Measurements from ENCODE around the gene TMEM150B.

TMEM150B gene

DNA sequence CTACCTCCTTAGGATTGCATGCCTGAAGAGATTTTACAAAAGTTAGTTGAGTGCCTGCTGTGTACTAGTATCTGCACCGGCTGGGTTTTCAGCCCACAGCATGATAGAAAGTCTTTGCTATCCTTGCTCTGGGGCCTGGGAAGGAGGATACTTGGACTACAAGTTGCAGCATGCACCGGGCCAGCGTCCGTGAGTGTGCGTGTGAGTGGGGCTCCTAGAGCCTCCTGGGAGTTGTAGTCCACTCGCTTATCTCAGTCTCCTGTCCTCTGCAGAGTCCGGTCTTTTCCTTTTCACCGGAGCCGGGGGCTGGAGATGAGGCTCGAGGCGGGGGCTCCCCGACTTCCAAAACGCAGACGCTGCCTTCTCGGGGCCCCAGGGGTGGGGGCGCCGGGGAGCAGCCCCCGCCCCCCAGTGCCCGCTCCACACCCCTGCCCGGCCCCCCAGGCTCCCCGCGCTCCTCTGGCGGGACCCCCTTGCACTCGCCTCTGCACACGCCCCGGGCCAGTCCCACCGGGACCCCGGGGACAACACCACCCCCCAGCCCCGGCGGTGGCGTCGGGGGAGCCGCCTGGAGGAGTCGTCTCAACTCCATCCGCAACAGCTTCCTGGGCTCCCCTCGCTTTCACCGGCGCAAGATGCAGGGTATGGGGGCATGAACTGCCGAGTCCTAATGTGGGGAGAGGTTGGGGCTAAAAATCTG is 20.7 kb downstream of the TMEM150B start:
- DNase-seq: peak; percentile 30

GRCh38 chr19:55303477-55303876 is 21.7 kb downstream of the TMEM150B start:
- DNase-seq: no peak

GRCh38 chr19:55302318-55302703 is 22.8 kb downstream of the TMEM150B start:
- no peak for DNase-seq

DNA sequence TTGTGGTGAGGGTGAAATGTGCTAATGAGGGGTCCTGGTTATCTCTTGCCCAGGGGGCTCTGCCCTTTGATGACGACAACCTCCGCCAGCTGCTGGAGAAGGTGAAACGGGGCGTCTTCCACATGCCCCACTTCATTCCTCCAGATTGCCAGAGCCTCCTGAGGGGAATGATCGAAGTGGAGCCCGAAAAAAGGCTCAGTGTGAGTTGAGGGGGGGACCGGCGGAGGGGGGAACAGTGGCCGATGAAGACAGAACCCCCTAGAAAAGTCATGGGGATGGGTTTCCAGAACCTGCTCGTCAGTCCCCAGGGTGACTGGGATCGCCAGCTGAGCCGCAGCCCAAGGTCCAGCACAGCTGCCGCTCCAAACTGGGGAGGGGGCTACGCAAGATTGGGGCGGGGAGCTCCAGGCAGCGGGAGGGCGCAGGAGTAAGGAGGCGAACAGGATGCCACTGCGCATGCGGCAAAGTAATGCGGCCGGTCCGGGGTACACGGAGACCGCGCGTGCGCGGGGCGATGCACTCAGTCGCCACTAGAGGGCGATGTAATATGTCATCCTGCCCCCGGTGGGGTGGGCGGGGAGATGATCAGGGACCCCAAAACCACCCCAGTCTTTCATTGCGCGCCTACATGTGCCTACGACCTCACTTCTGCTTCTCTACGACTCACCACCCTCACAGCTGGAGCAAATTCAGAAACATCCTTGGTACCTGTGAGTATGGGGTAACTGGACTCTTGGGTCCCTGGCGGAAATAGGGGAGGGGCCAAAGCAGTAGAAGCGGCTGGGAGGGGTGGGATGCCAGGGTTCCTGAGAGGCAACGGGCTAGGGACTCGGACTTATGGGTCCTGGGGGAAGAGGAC is 23.5 kb downstream of the TMEM150B start:
- peak; percentile 93 for DNase-seq

DNA sequence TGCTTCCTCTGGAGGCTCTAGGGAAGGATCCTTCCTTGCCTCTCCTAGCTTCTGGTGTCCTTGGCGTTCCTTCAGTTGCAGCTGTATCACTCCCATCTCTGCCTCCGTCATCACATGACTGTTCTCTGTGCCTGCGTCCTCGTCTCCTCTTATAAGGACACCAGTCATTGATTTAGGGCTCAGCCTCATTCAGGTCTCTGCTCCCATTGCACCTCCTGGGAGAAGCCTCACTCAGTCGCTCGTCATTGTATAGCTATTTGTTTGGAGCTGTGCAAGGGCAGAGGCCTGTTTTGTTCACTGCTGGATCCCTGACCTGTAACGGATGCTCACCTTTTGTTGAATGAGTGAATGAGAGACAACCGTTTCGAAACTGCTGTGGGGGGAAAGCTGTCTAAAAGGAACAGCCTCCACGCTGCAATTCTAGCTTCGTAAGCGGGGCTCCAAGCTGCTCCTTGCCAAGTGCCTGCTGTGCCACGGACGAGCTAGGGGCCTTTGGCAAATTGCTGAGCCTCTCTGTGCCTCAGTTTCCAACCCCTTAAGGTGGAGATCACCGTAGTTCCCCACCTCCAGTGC is 24.2 kb downstream of the TMEM150B start:
- DNase-seq: no peak

DNA sequence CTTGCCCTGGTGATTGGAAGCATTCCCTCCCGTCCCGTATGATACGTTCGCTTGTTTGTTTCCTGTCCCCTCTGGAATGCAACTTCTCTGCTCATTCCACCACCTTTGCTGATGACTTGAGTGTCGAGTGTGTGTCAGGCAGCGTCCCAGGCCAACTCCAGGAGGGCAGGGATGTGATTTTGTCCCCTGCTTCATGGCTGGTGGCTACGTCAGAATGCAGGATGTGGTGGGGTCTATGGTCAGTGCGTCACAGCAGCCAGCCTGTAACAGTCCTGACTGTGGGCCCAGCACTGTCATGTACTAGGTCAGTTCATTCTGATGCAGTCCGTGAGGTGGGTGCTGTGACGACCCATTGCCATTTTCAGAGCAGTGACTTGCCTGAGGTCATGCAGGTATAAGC is 25.1 kb downstream of the TMEM150B start:
- DNase-seq: no peak

DNA sequence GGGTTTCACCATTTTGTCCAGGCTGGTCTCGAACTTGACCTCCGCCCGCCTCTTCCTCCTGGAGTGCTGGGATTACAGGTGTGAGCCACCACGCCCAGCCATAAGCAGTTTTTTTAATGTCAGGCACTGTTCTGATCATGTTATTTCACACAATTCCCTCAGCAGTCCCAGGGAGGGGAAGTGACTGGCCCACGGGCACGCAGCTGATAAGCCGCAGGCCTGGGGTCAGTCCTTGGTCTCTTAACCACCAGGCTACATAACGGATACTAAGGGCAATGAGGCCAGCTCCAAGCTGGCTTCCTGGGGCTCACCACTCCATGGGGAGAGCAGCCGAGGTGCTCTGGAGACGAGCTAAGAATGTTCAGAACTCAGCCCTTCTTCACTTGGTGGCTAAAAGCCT is 27.9 kb downstream of the TMEM150B start:
- no peak for DNase-seq

- no peak for DNase-seq
These were observed 35.9 kb downstream of the TMEM150B start for GRCh38 chr19:55289117-55289796.

- DNase-seq: no peak
These were observed 37.6 kb downstream of the TMEM150B start for GRCh38 chr19:55287361-55288079.

DNA sequence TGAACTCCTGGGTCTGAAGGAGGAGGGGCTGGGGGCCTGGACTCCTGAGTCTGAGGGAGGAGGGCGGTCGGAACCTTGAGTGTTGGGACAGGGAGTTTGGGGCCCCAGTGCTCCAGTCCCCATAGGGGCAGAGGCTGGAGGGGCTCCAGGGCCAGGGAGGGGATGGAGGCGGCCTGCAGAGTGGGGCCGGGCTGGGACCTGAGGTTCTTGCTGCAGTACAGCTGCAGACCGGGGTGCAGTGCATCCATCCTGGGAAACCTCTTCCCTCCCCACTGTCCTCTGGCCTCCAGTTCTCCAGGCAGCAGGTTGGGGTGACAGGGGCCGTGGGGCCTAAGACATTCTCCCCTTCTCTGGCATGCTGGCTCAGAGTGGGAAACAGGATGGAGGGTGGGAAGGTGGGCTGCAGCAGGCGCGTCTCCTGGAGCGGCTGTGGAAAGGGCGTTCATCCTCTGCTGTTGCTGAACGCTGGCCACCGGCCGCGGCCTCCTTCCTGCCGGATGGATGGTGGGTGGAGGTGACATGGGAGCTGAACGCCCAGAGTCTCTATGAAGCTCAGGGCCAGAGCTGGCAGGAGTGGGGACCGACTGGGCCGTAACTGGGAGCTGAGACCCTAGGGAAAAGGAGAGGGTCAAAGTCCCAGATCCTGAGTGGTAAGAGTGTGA is 39.8 kb downstream of the TMEM150B start:
- DNase-seq: no peak

DNA sequence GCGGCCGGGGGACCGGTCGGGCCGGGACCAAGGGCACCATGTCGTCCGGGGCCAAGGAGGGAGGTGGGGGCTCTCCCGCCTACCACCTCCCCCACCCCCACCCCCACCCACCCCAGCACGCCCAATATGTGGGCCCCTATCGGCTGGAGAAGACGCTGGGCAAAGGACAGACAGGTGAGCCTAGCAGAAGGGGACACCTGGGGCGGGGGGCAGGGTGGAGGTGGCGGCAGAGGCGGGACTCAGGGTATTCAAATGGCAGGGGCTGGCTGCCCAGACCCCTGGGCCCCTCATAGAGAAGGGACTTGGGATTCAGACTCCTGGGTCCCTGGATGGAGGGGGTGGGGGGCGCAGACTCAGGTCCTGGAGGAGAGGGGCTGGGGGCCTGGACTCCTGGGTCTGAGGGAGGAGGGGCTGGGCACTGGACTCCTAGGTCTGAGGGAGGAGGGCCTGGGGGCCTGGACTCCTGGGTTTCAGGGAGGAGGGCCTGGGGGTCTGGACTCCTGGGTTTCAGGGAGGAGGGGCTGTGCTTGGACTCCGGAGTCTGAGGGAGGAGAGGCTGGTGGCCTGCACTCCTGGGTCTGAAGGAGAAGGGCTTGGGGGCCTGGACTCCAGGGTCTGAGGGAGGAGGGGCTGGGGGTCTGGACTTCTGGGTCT is 40.6 kb downstream of the TMEM150B start:
- no peak for DNase-seq

GRCh38 chr19:55283548-55284377 is 41.4 kb downstream of the TMEM150B start, which contains the start of gene BRSK1:
Gene BRSK1, plus strand, starts transcription at chr19:55283997. Its CDS starts 446 bp downstream, at chr19:55284443.
- DNase-seq: peak; percentile 74

- peak; percentile 98 for DNase-seq
These were observed 45.1 kb downstream of the TMEM150B start, which contains the start of gene HSPBP1 for GRCh38 chr19:55279770-55280643. Gene HSPBP1, minus strand, starts transcription at chr19:55280110. Its CDS starts 502 bp downstream, at chr19:55279608.

GRCh38 chr19:55279340-55279739 is 45.8 kb downstream of the TMEM150B start:
- DNase-seq: no peak

DNA sequence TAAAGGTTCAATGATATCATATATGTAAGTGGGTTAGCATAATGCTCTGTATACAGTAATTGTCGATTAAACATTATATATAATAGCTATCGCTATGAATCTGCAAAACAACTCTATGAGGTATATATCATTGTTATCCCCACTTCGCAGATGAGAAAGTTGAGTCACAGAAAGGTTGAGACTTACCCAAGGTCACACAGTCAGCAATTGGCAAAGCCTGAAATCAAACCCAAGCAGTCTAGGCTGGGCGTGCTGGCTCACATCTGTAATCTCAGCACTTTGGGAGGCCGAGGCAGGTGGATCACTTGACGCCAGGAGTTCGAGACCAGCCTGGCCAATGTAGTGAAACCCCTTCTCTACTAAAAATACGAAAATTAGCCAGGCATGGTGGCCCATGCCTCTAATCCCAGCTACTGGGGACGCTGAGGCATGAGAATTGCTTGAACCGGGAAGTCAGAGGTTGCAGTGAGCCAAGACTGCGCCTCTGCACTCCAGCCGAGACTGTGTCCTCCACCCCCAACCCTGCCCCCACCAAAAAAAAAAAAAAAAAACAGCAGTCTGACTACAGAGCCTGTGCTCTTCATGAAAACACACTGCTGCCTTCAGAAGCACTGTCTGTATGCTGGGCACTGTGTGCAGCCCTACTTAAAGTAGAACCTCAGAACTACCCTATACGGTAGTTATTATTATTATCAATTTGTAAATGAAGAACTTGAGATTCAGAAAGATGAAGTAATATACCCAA is 46.6 kb downstream of the TMEM150B start:
- DNase-seq: no peak

DNA sequence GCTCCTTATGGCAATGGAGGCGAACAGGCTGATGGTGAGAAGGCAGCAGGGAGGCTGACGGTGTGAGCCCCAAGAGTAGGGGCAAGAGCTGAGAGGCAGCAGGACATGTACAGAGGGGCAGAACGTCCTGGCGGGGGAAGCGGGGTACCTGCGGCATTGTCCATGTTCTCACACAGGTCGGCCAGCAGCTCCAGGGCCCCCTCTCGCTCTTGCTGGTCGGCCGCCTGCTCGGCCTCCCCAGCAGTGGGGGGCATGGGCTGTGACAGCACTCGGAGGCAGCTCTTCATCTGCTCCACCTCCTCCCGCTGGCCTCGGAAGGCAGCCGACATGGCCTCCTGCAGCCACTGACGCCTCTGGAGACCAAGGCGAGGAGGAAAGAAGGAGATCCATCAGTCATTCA is 47.6 kb downstream of the TMEM150B start:
- no peak for DNase-seq

DNA sequence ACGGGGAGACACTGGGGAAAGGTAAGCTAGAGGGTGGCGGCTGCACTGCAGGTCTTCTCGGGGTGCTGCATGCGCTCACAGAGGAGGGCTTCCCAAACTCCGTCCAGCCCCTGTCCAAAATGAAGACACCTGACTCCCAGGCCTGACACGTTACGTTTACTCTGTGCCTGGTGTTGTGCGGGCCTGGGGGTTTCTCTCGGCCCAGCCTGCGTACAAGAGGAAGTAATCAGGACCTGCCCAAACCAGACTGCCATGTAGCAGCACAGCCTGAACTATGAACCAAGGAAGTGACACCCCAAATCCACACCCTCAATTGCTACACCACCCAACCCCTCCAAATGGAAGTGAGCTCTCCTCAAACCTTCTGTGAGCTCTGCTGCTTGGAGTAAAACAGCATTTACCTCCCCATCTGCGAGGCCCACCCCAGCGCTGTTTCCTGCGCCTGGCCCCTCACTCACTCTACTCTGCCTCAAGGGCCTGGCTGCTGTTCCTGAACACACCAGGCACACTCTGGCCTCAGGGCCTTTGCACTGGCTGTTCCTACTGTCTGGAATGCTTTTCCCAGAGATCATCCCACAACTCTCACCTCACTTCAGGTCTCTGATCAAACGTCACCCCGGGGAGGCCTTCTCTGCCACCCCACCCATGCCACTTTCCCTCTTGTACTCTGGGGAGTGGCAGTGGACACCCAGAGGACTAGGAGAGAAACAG is 48.3 kb downstream of the TMEM150B start:
- peak; percentile 34 for DNase-seq
